Stomach (tissue), 4 donors: Measurements from ENCODE around the gene PRKAR2B.

Source experiments
- CTCF ChIP-seq, 7 experiments: fragments of 450-650 bp in 4 of 7; fragments of 200-600 bp in 3 of 7; sonication (generic) in 3 of 7; IDR thresholded peaks; one replicate each; pipeline ENCODE4 v1.5.1; 2016 to 2019; ENCODE audit warnings: antibody characterized with exemption in 7 of 7, control low read depth in 2 of 7, mild to moderate bottlenecking in 1 of 7
- POLR2AphosphoS5 ChIP-seq, 3 donors: sonication (generic); formaldehyde crosslinking; IDR thresholded peaks; one replicate each; pipeline ENCODE4 v1.6.1; 2016; ENCODE audit warnings: antibody characterized with exemption in 3 of 3

- TF ChIP-seq CTCF (IDR thresholded peaks at IDR 0.05) = no peak
- no peak for TF ChIP-seq POLR2AphosphoS5 (IDR thresholded peaks at IDR 0.05)
These were observed 19.6 kb upstream of the PRKAR2B start for GRCh38 chr7:107024906-107025305.
